ENCODE measurements around the gene CCDC66.

Gene CCDC66

GRCh38 chr3:56621681-56622080 is 64.7 kb downstream of the CCDC66 start:
- TF ChIP-seq ZFP3 (CRISPR knock-in tag; IDR thresholded peaks at IDR 0.05), result no peak
- TF ChIP-seq ZNF8 (CRISPR knock-in tag; IDR thresholded peaks at IDR 0.05), result no peak
- TF ChIP-seq ISL1 (CRISPR knock-in tag; IDR thresholded peaks at IDR 0.05), result no peak
- ATAC-seq, result no peak

GRCh38 chr3:56622381-56622780 is 65.4 kb downstream of the CCDC66 start:
- TF ChIP-seq ARNTL (CRISPR knock-in tag; IDR thresholded peaks at IDR 0.05; ENCODE audit: borderline replicate concordance, low read depth), result no peak
- TF ChIP-seq RARB (CRISPR knock-in tag; IDR thresholded peaks at IDR 0.05), result no peak
- TF ChIP-seq ZC3H10 (CRISPR knock-in tag; IDR thresholded peaks at IDR 0.05), result no peak
- no peak for ATAC-seq

GRCh38 chr3:56624725-56625124 is 67.8 kb downstream of the CCDC66 start:
- TF ChIP-seq ZFP30 (CRISPR knock-in tag; IDR thresholded peaks at IDR 0.05) (no peak), ZNF8 (CRISPR knock-in tag; IDR thresholded peaks at IDR 0.05) (no peak), ISL1 (CRISPR knock-in tag; IDR thresholded peaks at IDR 0.05) (no peak), OSR1 (CRISPR knock-in tag; IDR thresholded peaks at IDR 0.05) (no peak), ARNTL (CRISPR knock-in tag; IDR thresholded peaks at IDR 0.05; ENCODE audit: borderline replicate concordance, low read depth) (no peak), PPARA (CRISPR knock-in tag; IDR thresholded peaks at IDR 0.05; ENCODE audit: borderline replicate concordance) (no peak), ZC3H10 (CRISPR knock-in tag; IDR thresholded peaks at IDR 0.05) (no peak), PATZ1 (CRISPR knock-in tag; IDR thresholded peaks at IDR 0.05; ENCODE audit: borderline replicate concordance) (no peak), ESRRG (CRISPR knock-in tag; IDR thresholded peaks at IDR 0.05) (no peak), TCF4 (CRISPR knock-in tag; IDR thresholded peaks at IDR 0.05; ENCODE audit: borderline replicate concordance) (no peak), ZNF70 (CRISPR knock-in tag; IDR thresholded peaks at IDR 0.05) (no peak), CREB5 (CRISPR knock-in tag; IDR thresholded peaks at IDR 0.05; ENCODE audit: low read depth) (no peak), ZNF565 (CRISPR knock-in tag; conservative IDR thresholded peaks at IDR 0.05; ENCODE audit: low read depth) (no peak)

GRCh38 chr3:56629047-56629446 is 72.1 kb downstream of the CCDC66 start:
- ATAC-seq, result no peak
- no peak for TF ChIP-seq BACH2 (CRISPR knock-in tag; IDR thresholded peaks at IDR 0.05; ENCODE audit: borderline replicate concordance)
- no peak for TF ChIP-seq RARB (CRISPR knock-in tag; IDR thresholded peaks at IDR 0.05)
- no peak for TF ChIP-seq CSDC2 (CRISPR knock-in tag; IDR thresholded peaks at IDR 0.05)
- TF ChIP-seq TSHZ2 (CRISPR knock-in tag; IDR thresholded peaks at IDR 0.05), result no peak
- no peak for TF ChIP-seq TOX (CRISPR knock-in tag; IDR thresholded peaks at IDR 0.05; ENCODE audit: borderline replicate concordance)
- TF ChIP-seq ISL1 (CRISPR knock-in tag; IDR thresholded peaks at IDR 0.05), result no peak
- no peak for TF ChIP-seq ZNF8 (CRISPR knock-in tag; IDR thresholded peaks at IDR 0.05)
- TF ChIP-seq PPARA (CRISPR knock-in tag; IDR thresholded peaks at IDR 0.05; ENCODE audit: borderline replicate concordance), result no peak

More at GRCh38 chr3:56624725-56625124, 67.8 kb downstream of the CCDC66 start:
- ATAC-seq, result peak; percentile 50

- no peak for ATAC-seq
- no peak for TF ChIP-seq CREB5 (CRISPR knock-in tag; IDR thresholded peaks at IDR 0.05; ENCODE audit: low read depth)
- TF ChIP-seq BACH2 (CRISPR knock-in tag; IDR thresholded peaks at IDR 0.05; ENCODE audit: borderline replicate concordance), result no peak
These were observed 72.5 kb downstream of the CCDC66 start for GRCh38 chr3:56629451-56629850.

All from SK-N-SH treated with all-trans-retinoic acid at 6 μM for 48 hours (cell line).